Activated CD4-positive, alpha-beta T cell treated with anti-CD3 and anti-CD28 coated beads for 4 hours (primary cell): Measurements from ENCODE around the gene DACT2.
"Not testable (repeated sequence)": the region's sequence is repeated elsewhere in the genome, so short reads cannot be mapped to it uniquely, and the experiment has no call there.

Source experiments
- DNase-seq, 2 donors: peaks; one replicate each; pipeline ENCODE4 v3.0.0-alpha.2; 2020

The DACT2 gene

GRCh38 chr6:168280020-168280898 lies 39.3 kb downstream of the DACT2 start:
- no peak for DNase-seq

GRCh38 chr6:168279403-168279935 lies 40.1 kb downstream of the DACT2 start:
- no peak for DNase-seq

DNA sequence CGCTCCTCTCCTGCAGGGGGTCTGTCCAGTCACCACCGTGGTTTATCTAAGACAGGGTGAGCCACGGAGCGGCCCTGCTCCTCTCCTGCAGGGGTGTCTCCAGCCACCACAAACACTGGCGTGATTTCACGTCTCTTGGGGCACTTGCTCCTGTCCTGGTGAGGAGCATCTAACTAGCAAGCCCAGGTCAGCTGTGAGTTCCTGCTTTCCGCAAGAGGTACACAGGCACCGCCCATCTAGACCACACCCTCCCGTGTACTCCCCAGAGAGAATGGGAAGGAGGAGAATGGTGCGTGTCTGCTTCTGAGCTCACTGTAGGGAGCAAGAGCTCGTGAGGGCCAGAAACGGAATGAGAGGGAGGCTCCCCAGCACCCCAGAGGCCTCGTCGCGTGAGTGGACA lies 40.7 kb downstream of the DACT2 start:
- DNase-seq = no peak

GRCh38 chr6:168277274-168277669 lies 42.3 kb downstream of the DACT2 start:
- DNase-seq = no peak

DNA sequence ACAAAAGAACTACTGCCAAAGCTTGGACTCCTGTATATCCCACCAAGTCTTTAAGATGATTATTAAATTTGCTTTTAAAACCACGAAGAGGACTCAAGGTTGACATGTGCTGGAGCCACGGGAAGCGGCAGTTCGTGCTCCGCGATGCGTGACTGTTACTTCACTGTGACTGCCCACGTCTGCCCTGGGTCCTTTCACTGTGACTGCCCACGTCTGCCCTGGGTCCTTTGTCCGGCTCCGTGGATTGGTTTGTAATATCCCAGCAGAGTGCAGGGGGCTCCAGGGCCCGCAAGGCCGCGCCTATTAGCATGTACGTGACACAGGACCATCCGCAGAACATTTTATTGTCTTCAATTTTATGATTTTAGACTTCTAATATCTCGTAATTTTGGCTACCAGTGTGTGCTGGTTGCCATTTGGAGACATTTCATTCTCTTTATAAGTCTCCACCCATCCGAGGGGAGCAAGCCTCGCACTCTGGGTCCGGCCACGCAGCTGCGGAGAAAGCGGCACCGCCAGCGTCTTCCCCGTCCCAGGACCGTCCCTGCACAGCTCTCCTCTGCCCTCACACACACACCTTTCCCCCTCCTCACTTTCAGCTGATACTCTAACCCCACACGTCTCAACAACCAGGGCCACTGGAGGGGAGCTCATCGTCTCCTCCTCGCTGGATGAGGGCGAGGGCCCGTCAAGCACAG lies 42.9 kb downstream of the DACT2 start:
- DNase-seq = no peak

GRCh38 chr6:168275168-168275567 lies 44.4 kb downstream of the DACT2 start:
- DNase-seq = no peak

- no peak for DNase-seq
These were observed 45.3 kb downstream of the DACT2 start for GRCh38 chr6:168274037-168274952.

DNA sequence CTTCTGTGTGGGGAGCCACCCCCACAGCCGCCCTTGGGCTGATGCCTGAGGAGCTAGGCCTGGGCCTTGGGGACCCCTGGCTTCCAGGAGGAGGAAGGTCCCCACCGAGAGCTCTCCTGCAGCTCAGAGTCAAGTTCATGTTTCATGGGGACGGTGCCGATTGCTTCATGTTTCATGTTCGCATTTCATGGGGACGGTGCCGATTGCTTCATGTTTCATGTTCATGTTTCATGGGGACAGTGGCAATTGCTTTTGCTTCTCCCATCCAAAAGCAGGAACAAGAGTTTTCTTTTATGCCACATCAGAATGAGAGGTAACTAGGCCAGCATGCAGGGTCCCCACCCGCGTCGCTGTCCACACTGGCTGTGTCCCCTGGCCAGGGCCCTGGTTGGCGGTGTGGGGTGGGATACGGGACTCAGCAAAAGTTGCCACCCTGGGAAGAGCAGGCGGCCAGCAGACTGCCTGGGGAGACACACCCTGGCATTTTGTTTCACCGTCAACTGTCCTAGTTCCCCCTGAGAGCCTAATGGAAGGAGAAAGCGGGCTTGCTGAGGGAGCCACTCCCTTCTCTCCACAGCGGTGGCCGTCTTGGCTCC lies 46.0 kb downstream of the DACT2 start:
- DNase-seq = no peak

GRCh38 chr6:168272415-168273325 lies 46.9 kb downstream of the DACT2 start:
- no peak for DNase-seq

DNA sequence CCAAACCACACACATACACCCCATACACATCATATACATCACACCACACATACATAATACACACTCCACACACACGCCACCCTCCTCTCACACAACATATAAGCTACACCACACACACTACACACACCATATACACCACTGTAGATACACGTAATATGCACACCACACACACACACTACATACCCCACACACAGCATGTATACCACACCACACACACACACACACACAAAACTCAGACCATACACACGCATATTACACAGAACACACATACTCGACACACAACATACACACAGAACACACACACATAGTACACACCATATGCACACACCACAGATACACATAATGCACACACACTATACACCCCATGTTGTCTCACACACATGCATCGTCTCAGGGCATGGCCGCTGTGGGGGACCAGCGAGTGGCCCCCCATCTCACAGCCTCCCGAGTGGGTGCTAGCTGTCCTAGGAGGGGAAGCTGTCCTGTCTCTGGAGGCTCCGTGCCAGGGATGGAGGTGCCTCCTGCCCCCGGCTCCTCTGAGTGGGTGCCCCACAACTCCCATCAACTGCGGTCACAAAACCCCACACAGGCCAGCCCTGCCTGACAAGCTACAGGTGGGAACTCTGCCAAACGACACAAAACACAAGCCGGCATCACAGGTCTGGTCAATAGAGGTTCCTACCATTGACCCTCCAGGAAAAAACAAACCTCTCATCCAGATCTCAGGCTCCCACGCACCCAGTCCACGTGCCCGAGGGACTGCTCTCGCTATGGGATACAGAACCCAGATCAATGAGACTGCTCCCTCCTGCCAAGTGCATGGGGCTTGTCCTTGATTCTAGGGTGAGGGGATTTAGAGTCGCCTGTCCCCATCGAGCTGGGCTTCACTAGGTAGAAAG lies 49.1 kb downstream of the DACT2 start:
- no peak for DNase-seq

DNA sequence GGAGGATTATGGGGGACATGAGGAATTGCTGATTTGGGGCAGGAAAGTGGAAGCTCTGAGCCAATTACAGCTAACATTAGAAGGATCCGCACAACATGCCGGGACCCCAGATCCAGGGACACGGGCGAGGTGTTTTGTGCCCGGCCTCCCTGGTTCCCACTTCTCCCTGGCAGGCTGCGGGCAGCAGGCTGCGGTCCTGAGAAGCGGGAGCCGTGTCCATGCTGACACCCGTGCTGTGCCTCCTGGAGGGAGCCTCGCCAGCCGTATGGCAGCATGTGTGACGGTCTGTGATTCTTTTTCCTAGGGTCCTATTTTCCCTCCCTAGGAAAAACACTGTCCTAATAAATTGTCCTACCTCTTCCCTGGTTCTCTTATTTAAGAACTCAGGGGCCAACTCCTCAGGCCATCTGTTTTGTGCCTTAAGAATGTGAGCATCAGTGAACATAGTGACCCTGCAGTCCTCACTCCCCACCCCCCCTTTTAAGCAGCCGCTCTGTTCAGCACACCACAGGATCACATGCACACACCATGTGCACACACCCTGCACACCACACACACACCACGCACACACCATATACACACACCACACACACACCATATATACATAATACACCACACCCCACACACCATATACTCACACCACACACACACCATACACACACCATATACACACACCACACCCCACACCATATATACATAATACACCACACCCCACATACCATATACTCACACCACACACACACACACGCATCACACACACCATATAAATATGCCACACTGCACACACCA lies 49.9 kb downstream of the DACT2 start:
- DNase-seq = no peak

DNA sequence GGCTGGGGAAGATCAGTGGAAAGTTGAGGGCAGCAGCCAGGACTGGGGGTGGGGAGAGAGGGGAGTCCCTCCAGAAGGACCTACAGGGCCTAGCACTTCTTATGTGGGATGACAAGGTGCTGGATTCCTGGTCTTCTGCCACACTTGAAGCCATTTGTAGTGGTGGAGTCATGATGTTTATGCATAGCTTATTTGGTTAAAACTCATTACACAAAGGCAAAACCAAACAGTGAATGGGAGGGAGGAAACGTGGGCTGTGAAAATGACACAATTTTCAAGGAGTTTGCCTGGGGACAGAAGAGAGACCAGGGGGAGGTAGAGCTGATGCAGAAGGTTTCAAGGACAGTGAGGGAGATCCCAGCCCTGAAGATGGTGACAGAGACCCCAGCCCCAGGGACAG lies 50.8 kb downstream of the DACT2 start:
- no peak for DNase-seq

DNA sequence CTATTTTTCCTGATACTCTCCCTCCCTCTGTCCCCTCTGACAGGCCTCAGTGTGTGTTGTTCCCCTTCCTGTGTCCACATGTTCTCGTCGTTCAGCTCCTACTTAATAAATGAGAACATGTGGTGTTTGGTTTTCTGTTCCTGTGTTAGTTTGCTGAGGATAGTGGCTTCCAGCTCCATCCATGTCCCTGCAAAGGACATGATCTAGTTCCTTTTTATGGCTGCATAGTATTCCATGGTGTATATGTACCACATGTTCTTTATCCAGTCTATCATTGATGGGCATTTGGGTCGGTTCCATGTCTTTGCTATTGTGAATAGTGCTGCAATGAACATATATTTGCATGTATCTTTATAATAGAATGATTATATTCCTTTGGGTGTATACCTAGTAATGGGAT lies 51.8 kb downstream of the DACT2 start:
- DNase-seq = not testable (repeated sequence)

DNA sequence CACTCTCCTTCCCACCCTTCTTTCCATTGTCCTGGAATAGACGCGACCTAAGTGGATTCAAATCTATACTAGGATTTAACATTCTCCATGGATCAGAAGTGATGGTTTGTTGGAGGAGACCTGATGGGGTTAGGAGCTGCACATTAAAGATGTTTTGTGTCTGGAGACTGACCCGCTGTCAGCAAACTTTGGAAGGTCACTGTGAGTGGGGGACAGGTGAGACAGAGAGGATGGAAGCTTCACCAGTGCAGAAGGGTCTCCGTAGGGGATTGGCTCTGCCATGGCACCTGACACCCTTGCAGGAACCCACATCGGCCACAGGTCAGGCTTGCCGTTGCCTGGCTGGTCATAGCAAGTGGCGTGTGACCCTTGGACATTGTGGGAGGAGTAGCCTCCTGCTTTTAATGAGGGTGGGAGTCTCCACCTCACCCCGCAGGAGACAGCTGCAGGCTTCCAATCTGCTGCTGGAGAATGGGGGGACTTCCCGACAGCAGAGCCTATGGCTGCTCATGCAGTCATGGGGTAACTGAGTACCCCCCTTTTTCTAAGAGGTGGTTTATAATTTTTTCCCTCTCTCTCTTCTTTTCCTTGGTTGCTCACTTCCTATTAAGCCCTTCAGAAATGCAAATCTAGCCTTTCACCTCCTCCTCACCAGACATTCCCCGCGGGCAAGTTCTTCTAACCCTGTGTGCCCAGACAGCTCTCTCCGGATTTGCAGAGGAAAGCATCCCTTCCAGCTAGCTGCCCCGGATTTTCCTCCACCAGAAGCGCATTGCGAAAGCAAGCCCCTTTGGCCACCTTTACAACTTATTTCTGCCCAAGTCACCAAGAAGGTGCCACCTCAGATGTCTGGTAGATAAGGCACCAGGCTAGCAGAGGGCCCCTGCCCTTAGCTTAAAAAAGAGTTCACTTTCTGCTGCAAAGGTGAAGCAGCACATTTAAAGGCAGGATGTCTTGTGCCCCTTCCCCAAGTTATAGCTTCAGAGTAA lies 53.5 kb downstream of the DACT2 start:
- no peak for DNase-seq

DNA sequence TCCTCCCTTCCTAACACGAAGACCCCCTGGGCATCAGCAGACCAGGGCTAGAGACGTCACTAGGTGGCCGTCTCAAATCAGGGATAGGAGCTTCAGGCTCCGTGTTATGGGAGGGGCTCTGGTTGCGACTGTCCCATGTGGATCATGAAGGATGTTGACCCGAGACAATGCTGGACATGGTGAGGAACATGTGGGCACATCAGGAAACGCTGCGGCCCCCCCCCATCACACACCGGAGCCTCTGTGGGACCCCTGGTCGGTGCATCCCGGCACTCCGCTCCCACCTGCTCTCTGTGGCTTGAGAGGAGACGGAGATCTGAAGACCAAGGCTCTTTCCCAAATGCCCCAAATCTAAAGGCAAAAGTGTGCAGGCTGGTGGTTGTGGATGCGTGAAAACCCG lies 54.2 kb downstream of the DACT2 start:
- no peak for DNase-seq

- DNase-seq = no peak
These were observed 54.8 kb downstream of the DACT2 start for GRCh38 chr6:168264593-168265335.

DNA sequence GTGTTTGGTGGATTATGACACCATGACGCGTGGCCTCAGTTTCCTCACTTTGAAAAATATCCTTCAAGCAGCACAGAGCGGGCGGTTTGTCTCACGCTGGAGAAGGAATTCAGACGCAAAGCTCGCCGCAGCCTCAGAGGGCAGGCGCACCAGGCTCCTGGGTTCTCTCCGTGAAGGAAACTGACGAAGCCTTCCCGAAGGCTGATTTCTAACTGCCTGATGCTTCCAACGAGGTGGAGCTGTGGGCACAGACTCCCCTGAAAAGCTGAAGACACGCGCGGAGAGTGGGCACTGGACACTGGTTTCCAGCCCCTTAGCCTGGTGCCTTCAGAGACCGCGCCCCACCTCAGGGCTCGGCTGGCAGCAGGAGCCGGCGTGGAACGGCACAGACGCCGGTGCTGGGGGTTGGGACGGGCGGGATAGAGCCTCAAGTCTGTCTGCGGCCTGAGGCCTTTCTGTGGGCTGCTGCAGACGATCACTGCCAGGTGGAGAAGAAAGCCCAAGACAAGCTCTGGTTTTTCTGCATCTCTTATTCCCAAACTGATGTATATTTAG lies 56.1 kb downstream of the DACT2 start:
- no peak for DNase-seq
